ENCODE measurements around the gene ITGA8.

- TF ChIP-seq CTCF (IDR thresholded peaks at IDR 0.05): no peak
- no peak for TF ChIP-seq POLR2A (IDR thresholded peaks at IDR 0.05)
Observed at GRCh38 chr10:15620337-15620736, 99.4 kb downstream of the ITGA8 start.
